ENCODE data around the gene PALMD. TPM values are rescaled to one million over a fixed set of nuclear protein-coding genes. Genes with fewer than 3 reads are reported as not detected.

PALMD gene
- total RNA-seq, 1 experiment from 2014 or later: not detected

GRCh38 chr1:99735852-99736251 lies 89.9 kb downstream of the PALMD start:
- H3K4me1 ChIP-seq: peaks cover 13% of the 10 kb centered on the region
- H3K9me3 Mint-ChIP-seq (ENCODE audit: unreplicated experiment): no peaks in the 10 kb centered on the region
- no peaks in the 10 kb centered on the region for H3K27me3 ChIP-seq (replicated peaks; ENCODE audit: control insufficient read depth, insufficient read depth, low read length)
- no peaks in the 10 kb centered on the region for H3K36me3 Mint-ChIP-seq (ENCODE audit: insufficient read depth, unreplicated experiment)
- no peaks in the 10 kb centered on the region for H3K9me3 ChIP-seq
- no peaks in the 10 kb centered on the region for H3K36me3 ChIP-seq (ENCODE audit: control insufficient read depth, insufficient read depth, low read length)
- POLR2A ChIA-PET: no interaction called here
- no TSS peak for BruUV-seq (replicated peaks)
- H3K4me3 Mint-ChIP-seq (ENCODE audit: unreplicated experiment): no peak overlapping the region
- no peaks in the 10 kb centered on the region for H3K27me3 Mint-ChIP-seq (ENCODE audit: insufficient read depth, unreplicated experiment)
- DNase-seq: no peak
- intact Hi-C loops (cut with micrococcal nuclease; ENCODE audit: unreplicated experiment): loop anchor here (2.0 kb wide), 1 partner anchor 51 kb away; no protein-coding TSS in a partner anchor
- no peak overlapping the region for H3K27ac Mint-ChIP-seq (ENCODE audit: unreplicated experiment)
- H3K4me3 ChIP-seq (ENCODE audit: low read depth, low read length): no peak overlapping the region
- H3K4me1 Mint-ChIP-seq (ENCODE audit: low read depth, unreplicated experiment): peaks cover 12% of the 10 kb centered on the region
- no peak for TF ChIP-seq CTCF (IDR thresholded peaks at IDR 0.05; ENCODE audit: insufficient read depth in 1 of 2, low read depth in 1 of 2, low read length in 1 of 2, severe bottlenecking in 1 of 2, unreplicated experiment in 1 of 2)
- CTCF ChIA-PET: no interaction called here

- peak; percentile 34 to 45 for DNase-seq
- Histone ChIP-seq H3K27me3 (replicated peaks; ENCODE audit: control insufficient read depth, insufficient read depth, low read length) (no peaks in the 10 kb centered on the region), H3K9me3 (no peaks in the 10 kb centered on the region), H3K4me3 (ENCODE audit: low read depth, low read length) (no peak overlapping the region), H3K4me1 (peaks cover 13% of the 10 kb centered on the region), H3K36me3 (ENCODE audit: control insufficient read depth, insufficient read depth, low read length) (no peaks in the 10 kb centered on the region)
- BruUV-seq (replicated peaks): no TSS peak
- TF ChIP-seq CTCF (IDR thresholded peaks at IDR 0.05; ENCODE audit: insufficient read depth in 1 of 2, low read depth in 1 of 2, low read length in 1 of 2, severe bottlenecking in 1 of 2, unreplicated experiment in 1 of 2): peak in 1 of 2 experiments; percentile 37
- Mint-ChIP-seq H3K4me3 (ENCODE audit: unreplicated experiment) (no peak overlapping the region), H3K27me3 (ENCODE audit: insufficient read depth, unreplicated experiment) (no peaks in the 10 kb centered on the region), H3K4me1 (ENCODE audit: low read depth, unreplicated experiment) (peaks cover 12% of the 10 kb centered on the region), H3K9me3 (ENCODE audit: unreplicated experiment) (no peaks in the 10 kb centered on the region), H3K27ac (ENCODE audit: unreplicated experiment) (no peak overlapping the region), H3K36me3 (ENCODE audit: insufficient read depth, unreplicated experiment) (no peaks in the 10 kb centered on the region)
- ChIA-PET CTCF (no interaction called here), POLR2A (no interaction called here)
- intact Hi-C loops (cut with micrococcal nuclease; ENCODE audit: unreplicated experiment): loop anchor here (1.0 to 2.0 kb wide), 3 partner anchors 9 to 557 kb away; no protein-coding TSS in a partner anchor
Observed at GRCh38 chr1:99737016-99737415, 91.1 kb downstream of the PALMD start.

GRCh38 chr1:99738858-99739465 lies 93.0 kb downstream of the PALMD start:
- H3K4me3 Mint-ChIP-seq (ENCODE audit: unreplicated experiment): no peak overlapping the region
- no peaks in the 10 kb centered on the region for H3K9me3 Mint-ChIP-seq (ENCODE audit: unreplicated experiment)
- Histone ChIP-seq H3K36me3 (ENCODE audit: control insufficient read depth, insufficient read depth, low read length) (no peaks in the 10 kb centered on the region), H3K9me3 (no peaks in the 10 kb centered on the region), H3K4me1 (peaks cover 13% of the 10 kb centered on the region), H3K4me3 (ENCODE audit: low read depth, low read length) (no peak overlapping the region), H3K27me3 (replicated peaks; ENCODE audit: control insufficient read depth, insufficient read depth, low read length) (no peaks in the 10 kb centered on the region)
- ChIA-PET POLR2A (no interaction called here), CTCF (no interaction called here)
- H3K27ac Mint-ChIP-seq (ENCODE audit: unreplicated experiment): no peak overlapping the region
- no peak for TF ChIP-seq CTCF (IDR thresholded peaks at IDR 0.05; ENCODE audit: insufficient read depth in 1 of 2, low read depth in 1 of 2, low read length in 1 of 2, severe bottlenecking in 1 of 2, unreplicated experiment in 1 of 2)
- peak in 1 of 2 experiments; percentile 52 for DNase-seq
- no peaks in the 10 kb centered on the region for H3K27me3 Mint-ChIP-seq (ENCODE audit: insufficient read depth, unreplicated experiment)
- no TSS peak for BruUV-seq (replicated peaks)
- no peaks in the 10 kb centered on the region for H3K36me3 Mint-ChIP-seq (ENCODE audit: insufficient read depth, unreplicated experiment)
- H3K4me1 Mint-ChIP-seq (ENCODE audit: low read depth, unreplicated experiment): peaks cover 12% of the 10 kb centered on the region
- intact Hi-C loops (cut with micrococcal nuclease; ENCODE audit: unreplicated experiment): loop anchor here (2.0 kb wide), 2 partner anchors 20 to 28 kb away; partner anchors contain the start of gene FRRS1
